SK-N-SH (cell line): ENCODE results near the gene PCDHGA1. TPM values are rescaled to one million over a fixed set of nuclear protein-coding genes. Genes with fewer than 3 reads are reported as not detected.

Experiments
- CTCF ChIA-PET: fragments of 300-600, 350-600 bp; formaldehyde crosslinking; extraction: SDS; loops from one replicate; lab custom pipeline; 2021; lab: Yijun Ruan, JAX
- POLR2A ChIA-PET: fragments of 350-600 bp; sonication (Branson Sonifier 250); formaldehyde crosslinking; extraction: SDS; loops from one replicate; lab custom pipeline; 2020; ENCODE audit warnings: antibody characterized with exemption, inconsistent platforms; lab: Yijun Ruan, JAX
- DNase-seq: peaks from one replicate; pipeline ENCODE4 v3.0.0; 2012
- H2AFZ ChIP-seq: fragments of 200-600 bp; sonication (generic); 2 replicates; pipeline ENCODE4 v1.8.1; 2016; ENCODE audit warnings: antibody characterized with exemption, mild to moderate bottlenecking, low read depth
- H3F3A ChIP-seq: fragments of 200-600 bp; sonication (generic); replicated peaks from 2 replicates; pipeline ENCODE3; 2016; ENCODE audit warnings: antibody characterized with exemption, mild to moderate bottlenecking; ENCODE audit not compliant: insufficient read depth
- H3K27ac ChIP-seq, 2 experiments: fragments of 200-500 bp in 1 of 2; fragments of 200-600 bp in 1 of 2; sonication (Bioruptor generic) in 1 of 2; sonication (generic), shearing (Covaris generic) in 1 of 2; 2 replicates each; pipeline versions ENCODE4 v1.5.1 to v1.6.1; 2014 to 2016; ENCODE audit warnings: low read depth in 2 of 2, inconsistent platforms in 1 of 2, low read length in 1 of 2, mild to moderate bottlenecking in 1 of 2, mixed read lengths in 1 of 2
- H3K27me3 ChIP-seq: fragments of 200-600 bp; sonication (generic), shearing (Covaris generic); 2 replicates; pipeline ENCODE4 v1.6.1; 2016; ENCODE audit warnings: mixed run types; ENCODE audit not compliant: insufficient read depth
- H3K36me3 ChIP-seq, 2 experiments: fragments of 200-500 bp in 1 of 2; fragments of 200-600 bp in 1 of 2; sonication (Bioruptor generic) in 1 of 2; sonication (generic) in 1 of 2; replicated peaks in 1 of 2; 2 replicates each; pipeline versions ENCODE3 to v1.5.1; 2014 to 2016; ENCODE audit warnings: low read length in 1 of 2, mild to moderate bottlenecking in 1 of 2; ENCODE audit not compliant: insufficient read depth in 2 of 2, control insufficient read depth in 1 of 2
- H3K4me1 ChIP-seq, 2 experiments: fragments of 200-500 bp in 1 of 2; fragments of 200-600 bp in 1 of 2; sonication (Bioruptor generic) in 1 of 2; sonication (generic), shearing (Covaris generic) in 1 of 2; 2 replicates each; pipeline versions ENCODE4 v1.5.1 to v1.6.1; 2014 to 2016; ENCODE audit warnings: low read depth in 1 of 2, low read length in 1 of 2, mixed run types in 1 of 2; ENCODE audit not compliant: insufficient read depth in 2 of 2, control insufficient read depth in 1 of 2
- H3K4me2 ChIP-seq: fragments of 200-600 bp; sonication (generic), shearing (Covaris generic); 2 replicates; pipeline ENCODE4 v1.6.1; 2017; ENCODE audit warnings: mixed run types
- H3K4me3 ChIP-seq, 2 experiments: fragments of 200-500 bp in 1 of 2; fragments of 200-600 bp in 1 of 2; sonication (Bioruptor generic) in 1 of 2; sonication (generic), shearing (Covaris generic) in 1 of 2; 2 replicates each; pipeline versions ENCODE4 v1.5.1 to v1.8.1; 2014 to 2016; ENCODE audit warnings: low read depth in 2 of 2, inconsistent platforms in 1 of 2, low read length in 1 of 2, mild to moderate bottlenecking in 1 of 2, mixed read lengths in 1 of 2, moderate library complexity in 1 of 2
- H3K79me2 ChIP-seq: fragments of 200-600 bp; sonication (generic); 2 replicates; pipeline ENCODE4 v1.8.1; 2017; ENCODE audit warnings: mild to moderate bottlenecking; ENCODE audit not compliant: insufficient read depth
- H3K9ac ChIP-seq: fragments of 200-600 bp; sonication (generic); 2 replicates; pipeline ENCODE4 v1.6.1; 2017; ENCODE audit warnings: mixed run types
- H3K9me2 ChIP-seq: fragments of 200-600 bp; sonication (generic); 2 replicates; pipeline ENCODE4 v1.6.1; 2017; ENCODE audit warnings: mixed run types
- H3K9me3 ChIP-seq: fragments of 200-600 bp; sonication (generic); 2 replicates; pipeline ENCODE4 v1.6.1; 2017; ENCODE audit warnings: mixed run types, mild to moderate bottlenecking, moderate library complexity
- H4K20me1 ChIP-seq: fragments of 200-600 bp; sonication (generic); 2 replicates; pipeline ENCODE4 v1.6.1; 2017; ENCODE audit warnings: mild to moderate bottlenecking, mixed run types; ENCODE audit not compliant: insufficient read depth
- EP300 ChIP-seq, 2 experiments: IDR thresholded peaks; 2 replicates each; pipeline versions ENCODE4 v1.4.0 to v1.6.1; 2012; ENCODE audit warnings: borderline replicate concordance in 1 of 2, low read depth in 1 of 2, low read length in 1 of 2
- EZH2phosphoT487 ChIP-seq: fragments of 200-600 bp; sonication (generic); IDR thresholded peaks from 2 replicates; pipeline ENCODE4 v1.6.1; 2017; ENCODE audit warnings: low read depth, mixed run types, mild to moderate bottlenecking, antibody characterized with exemption, moderate library complexity, borderline replicate concordance
- FOSL2 ChIP-seq: IDR thresholded peaks from 2 replicates; pipeline ENCODE4 v1.4.0; 2012; ENCODE audit warnings: low read depth, mild to moderate bottlenecking, moderate library complexity, borderline replicate concordance
- FOXJ3 ChIP-seq: sonication (generic); formaldehyde crosslinking; IDR thresholded peaks from 2 replicates; pipeline ENCODE4 v1.5.1; 2020; ENCODE audit warnings: mild to moderate bottlenecking, missing genetic modification reagents
- FOXM1 ChIP-seq: IDR thresholded peaks from 2 replicates; pipeline ENCODE4 v1.4.0; 2012; ENCODE audit warnings: low read depth, mild to moderate bottlenecking
- IRF3 ChIP-seq: fragments of 150-350 bp; IDR thresholded peaks from 2 replicates; pipeline ENCODE4 v1.6.1; 2016; ENCODE audit warnings: mild to moderate bottlenecking, low read depth, low read length
- JUND ChIP-seq: IDR thresholded peaks from 2 replicates; pipeline ENCODE4 v1.4.0; 2012
- MEF2A ChIP-seq: IDR thresholded peaks from 2 replicates; pipeline ENCODE4 v1.4.0; 2012; ENCODE audit warnings: low read depth, borderline replicate concordance
- NFIC ChIP-seq: IDR thresholded peaks from 2 replicates; pipeline ENCODE4 v1.4.0; 2012; ENCODE audit warnings: borderline replicate concordance
- NRF1 ChIP-seq: IDR thresholded peaks from 2 replicates; pipeline ENCODE4 v1.6.1; 2012; ENCODE audit warnings: low read depth, mild to moderate bottlenecking, low read length
- POLR2AphosphoS5 ChIP-seq: IDR thresholded peaks from 2 replicates; pipeline ENCODE4 v1.6.1; 2012; ENCODE audit warnings: low read depth, low read length
- RAD21 ChIP-seq: IDR thresholded peaks from 2 replicates; pipeline ENCODE4 v1.6.1; 2012; ENCODE audit warnings: mild to moderate bottlenecking, low read length
- RCOR1 ChIP-seq: fragments of 150-350 bp; IDR thresholded peaks from 2 replicates; pipeline ENCODE4 v1.6.1; 2017; ENCODE audit warnings: antibody characterized with exemption, low read length
- REST ChIP-seq: IDR thresholded peaks from 2 replicates; pipeline ENCODE4 v1.6.1; 2012; ENCODE audit warnings: mild to moderate bottlenecking, low read depth, low read length, moderate library complexity
- RXRA ChIP-seq: IDR thresholded peaks from 2 replicates; pipeline ENCODE4 v1.4.0; 2012; ENCODE audit warnings: low read depth, mild to moderate bottlenecking, borderline replicate concordance
- SIN3A ChIP-seq: IDR thresholded peaks from 2 replicates; pipeline ENCODE4 v1.6.1; 2012; ENCODE audit warnings: low read depth, mild to moderate bottlenecking, low read length, moderate library complexity, borderline replicate concordance
- SMC3 ChIP-seq: IDR thresholded peaks from 2 replicates; pipeline ENCODE4 v1.6.1; 2012; ENCODE audit warnings: low read depth, low read length, improper control_type of control experiment
- TCF12 ChIP-seq: IDR thresholded peaks from 2 replicates; pipeline ENCODE4 v1.4.0; 2012
- TEAD4 ChIP-seq: IDR thresholded peaks from 2 replicates; pipeline ENCODE4 v1.4.0; 2012; ENCODE audit warnings: mild to moderate bottlenecking, borderline replicate concordance; ENCODE audit not compliant: insufficient read depth
- USF2 ChIP-seq: fragments of 150-350 bp; IDR thresholded peaks from 2 replicates; pipeline ENCODE4 v1.6.1; 2017; ENCODE audit warnings: antibody characterized with exemption, low read length, low read depth, borderline replicate concordance
- YY1 ChIP-seq: IDR thresholded peaks from 2 replicates; pipeline ENCODE4 v1.4.0; 2012; ENCODE audit warnings: low read depth, mild to moderate bottlenecking
- WGBS: methylation state at CpG from one replicate; pipeline ENCODE4 v1.1.6; 2017; ENCODE audit warnings: low lambda C conversion rate; 5-methylcytosine and 5-hydroxymethylcytosine counted together
- polyA plus RNA-seq, 3 experiments: library from polyadenylated mRNA; depleted of rRNA; stranded (reverse); fragments of >200 nt; gene quantifications; 2 replicates each; pipeline ENCODE4 v1.2.3, GENCODE V29; 2012

PCDHGA1 gene
- polyA plus RNA-seq, 1 of the 3 experiments (the other 2 are of a cell fraction), result 1.2 TPM

- Histone ChIP-seq H3K27ac (no peak overlapping the region), H3K36me3 (peaks cover 0 to 55% of the 10 kb centered on the region in 2 experiments), H4K20me1 (no peaks in the 10 kb centered on the region), H3K9me3 (peaks cover 8% of the 10 kb centered on the region), H3K4me2 (no peak overlapping the region), H2AFZ (no peak overlapping the region), H3K79me2 (peaks cover 12% of the 10 kb centered on the region; the same call in 1 of the 2 replicates), H3K9me2 (no peaks in the 10 kb centered on the region), H3K4me1 (no peaks in the 10 kb centered on the region; a peak in 1 of 4 replicates), H3F3A (peaks cover 4% of the 10 kb centered on the region), H3K27me3 (no peaks in the 10 kb centered on the region)
- CTCF ChIA-PET, result interaction anchor here (1.1 to 3.7 kb wide), 2 partner anchors 10 to 35 kb away, joined by 4 to 25 read pairs; no protein-coding TSS in a partner anchor
- WGBS, result 96% methylated on average over 5 of the region's 5 CpGs
- POLR2A ChIA-PET, result interaction anchor here (0.6 kb wide), 1 partner anchor 922 kb away, joined by 5 read pairs; no protein-coding TSS in a partner anchor
- DNase-seq, result no peak
- TF ChIP-seq FOXM1 (no peak), TCF12 (no peak), FOXJ3 (no peak), MEF2A (no peak), JUND (no peak), SIN3A (no peak), RXRA (no peak), EZH2phosphoT487 (no peak), POLR2AphosphoS5 (no peak), NRF1 (no peak), YY1 (no peak), REST (no peak)
- TF ChIP-seq, all 33 proteins: peak for 0
- Histone ChIP-seq H3K9ac (no peak overlapping the region), H3K4me3 (no peak overlapping the region)
Measured at GRCh38 chr5:141547921-141548320, 217.6 kb downstream of the PCDHGA1 start.

- Histone ChIP-seq H3K4me1 (peaks cover 21 to 23% of the 10 kb centered on the region in 2 experiments; a peak in 3 of 4 replicates), H3K9me3 (no peaks in the 10 kb centered on the region), H3F3A (peaks cover 14% of the 10 kb centered on the region), H3K4me2 (peak overlapping the region; percentile 62), H3K79me2 (peaks cover 5% of the 10 kb centered on the region; the same call in 1 of the 2 replicates), H4K20me1 (no peaks in the 10 kb centered on the region), H2AFZ (peak overlapping the region; percentile 88), H3K27ac (peak overlapping the region; percentile 91 to 100), H3K9me2 (no peaks in the 10 kb centered on the region), H3K36me3 (peaks cover 14 to 18% of the 10 kb centered on the region in 2 experiments), H3K4me3 (peak overlapping the region; percentile 34 to 39; a peak in 3 of 4 replicates), H3K27me3 (no peaks in the 10 kb centered on the region), H3K9ac (peak overlapping the region; percentile 56)
- peak; percentile 69 for DNase-seq
- WGBS, result 17% methylated on average over 11 of the region's 11 CpGs
- POLR2A ChIA-PET, result interaction anchor here (1.0 to 2.9 kb wide), 11 partner anchors 22 to 334 kb away, joined by 3 to 16 read pairs (median 7); partner anchors contain the start of genes DIAPH1, PCDHB14, PCDHGA7 and PCDHGB7
- CTCF ChIA-PET, result interaction anchor here (0.6 to 10.4 kb wide), 88 partner anchors 10 to 631 kb away, joined by 3 to 191 read pairs (median 6); partner anchors contain the start of genes PCDHB11, PCDHB12, PCDHB14 and PCDHB15
- TF ChIP-seq RCOR1 (peak; percentile 77), USF2 (no peak), EP300 (IDR thresholded peaks at IDR 0.05; ENCODE audit: borderline replicate concordance in 1 of 2, low read depth in 1 of 2, low read length in 1 of 2) (peak; percentile 28 to 48; a peak in 3 of 4 replicates), SMC3 (peak; percentile 98), YY1 (peak; percentile 99), IRF3 (no peak; the same call in 1 of the 2 replicates), RAD21 (peak; percentile 96), TEAD4 (peak; percentile 97), EZH2phosphoT487 (no peak), RXRA (peak; percentile 22; the same call in 1 of the 2 replicates), NFIC (no peak; the same call in 1 of the 2 replicates), NRF1 (0 out of 2 replicates have a peak, but pooled peaks have one; percentile 21), FOSL2 (peak; percentile 67; the same call in 1 of the 2 replicates)
Measured at GRCh38 chr5:141557681-141558136, 227.4 kb downstream of the PCDHGA1 start.
